Measurements from ENCODE around the gene APOF. TPM values are rescaled to one million over a fixed set of nuclear protein-coding genes. Genes with fewer than 3 reads are reported as not detected.

The APOF gene, protein sequence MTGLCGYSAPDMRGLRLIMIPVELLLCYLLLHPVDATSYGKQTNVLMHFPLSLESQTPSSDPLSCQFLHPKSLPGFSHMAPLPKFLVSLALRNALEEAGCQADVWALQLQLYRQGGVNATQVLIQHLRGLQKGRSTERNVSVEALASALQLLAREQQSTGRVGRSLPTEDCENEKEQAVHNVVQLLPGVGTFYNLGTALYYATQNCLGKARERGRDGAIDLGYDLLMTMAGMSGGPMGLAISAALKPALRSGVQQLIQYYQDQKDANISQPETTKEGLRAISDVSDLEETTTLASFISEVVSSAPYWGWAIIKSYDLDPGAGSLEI
- not detected in 2 replicates for total RNA-seq

DNA sequence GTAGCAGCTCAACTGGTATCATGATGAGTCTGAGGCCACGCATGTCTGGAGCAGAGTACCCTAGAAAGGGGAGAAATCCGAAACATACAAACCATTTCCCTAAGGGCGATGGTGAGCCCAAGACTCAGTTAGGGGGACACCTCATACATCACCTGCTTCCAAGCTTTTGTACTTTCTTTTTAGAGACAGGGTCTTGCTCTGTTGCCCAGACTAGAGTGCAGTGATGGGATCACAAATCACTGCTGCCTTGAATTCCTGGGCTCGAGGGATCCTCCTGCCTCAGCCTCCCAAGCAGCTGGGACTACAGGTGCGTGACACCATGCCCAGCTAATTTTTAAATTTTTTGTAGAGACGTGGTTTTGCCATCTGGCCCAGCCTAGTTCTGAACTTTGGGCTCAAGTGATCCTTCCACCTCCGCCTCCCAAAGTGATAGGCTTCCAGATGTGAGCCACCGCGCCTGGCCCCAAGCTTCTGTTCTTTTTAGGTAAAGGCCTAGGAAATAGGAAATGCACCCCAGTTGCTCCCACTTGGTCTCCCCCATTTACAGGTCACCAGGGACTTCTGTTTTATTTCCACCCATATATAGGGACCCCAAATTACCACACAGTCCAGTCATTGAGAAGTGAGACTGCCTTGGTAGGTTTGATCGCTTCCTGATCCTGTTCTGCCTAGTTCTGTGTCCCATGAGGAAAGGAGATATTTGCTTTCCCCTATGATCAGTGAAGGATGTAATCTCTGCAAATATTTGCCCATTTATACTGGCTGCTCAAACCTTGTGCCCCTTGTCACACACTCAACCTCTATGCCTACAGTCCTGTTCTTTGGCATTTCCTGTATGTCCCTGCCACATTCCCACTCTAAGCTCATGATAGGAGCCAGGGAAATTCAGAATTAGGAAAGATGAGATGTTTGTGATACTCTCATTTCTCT, at the start of gene APOF:
TSS of gene APOF (minus strand) at position 728 of the 930 bp plus-strand sequence. CDS start at position 616, 112 bp downstream.

GRCh38 chr12:56359851-56360767, 2.5 kb downstream of the APOF start, which contains the start of gene STAT2:
TSS of gene STAT2 (minus strand) at chr12:56360107. CDS start at chr12:56356571, 3,536 bp downstream.

DNA sequence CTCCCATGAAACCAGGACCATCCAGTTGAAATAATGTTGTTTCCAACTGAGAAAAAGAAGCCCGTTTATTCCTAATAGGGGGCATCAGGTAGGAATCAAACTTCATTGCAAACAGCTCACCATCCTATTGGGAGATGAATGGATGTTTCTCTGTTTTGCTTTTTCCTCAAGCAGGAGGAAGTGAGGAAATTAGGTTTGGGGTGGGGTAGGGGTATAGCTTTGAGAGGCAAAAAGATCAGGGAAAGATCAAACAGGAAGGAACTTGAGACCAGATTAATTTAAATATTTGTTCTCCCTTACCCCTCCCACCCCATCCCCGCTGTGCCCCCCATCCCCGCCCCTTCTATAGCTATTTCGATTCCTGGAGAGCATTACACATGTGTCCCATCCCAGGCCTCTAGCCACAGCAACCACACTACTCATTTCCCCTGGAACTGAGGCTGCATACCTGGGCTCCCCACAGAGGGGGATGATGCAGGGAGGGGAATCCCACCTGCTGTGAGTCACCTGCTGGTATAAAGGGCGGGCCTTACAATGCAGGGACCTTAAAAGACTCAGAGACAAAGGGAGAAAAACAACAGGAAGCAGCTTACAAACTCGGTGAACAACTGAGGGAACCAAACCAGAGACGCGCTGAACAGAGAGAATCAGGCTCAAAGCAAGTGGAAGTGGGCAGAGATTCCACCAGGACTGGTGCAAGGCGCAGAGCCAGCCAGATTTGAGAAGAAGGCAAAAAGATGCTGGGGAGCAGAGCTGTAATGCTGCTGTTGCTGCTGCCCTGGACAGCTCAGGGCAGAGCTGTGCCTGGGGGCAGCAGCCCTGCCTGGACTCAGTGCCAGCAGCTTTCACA, 24.1 kb downstream of the APOF start, which contains the start of gene IL23A:
TSS of gene IL23A (plus strand) at position 577 of the 850 bp plus-strand sequence. CDS start at position 738, 161 bp downstream.

GRCh38 chr12:56333679-56334489, 28.8 kb downstream of the APOF start, which contains the start of gene PAN2:
TSS of gene PAN2 (minus strand) at chr12:56334000. CDS start at chr12:56333094, 906 bp downstream.

DNA sequence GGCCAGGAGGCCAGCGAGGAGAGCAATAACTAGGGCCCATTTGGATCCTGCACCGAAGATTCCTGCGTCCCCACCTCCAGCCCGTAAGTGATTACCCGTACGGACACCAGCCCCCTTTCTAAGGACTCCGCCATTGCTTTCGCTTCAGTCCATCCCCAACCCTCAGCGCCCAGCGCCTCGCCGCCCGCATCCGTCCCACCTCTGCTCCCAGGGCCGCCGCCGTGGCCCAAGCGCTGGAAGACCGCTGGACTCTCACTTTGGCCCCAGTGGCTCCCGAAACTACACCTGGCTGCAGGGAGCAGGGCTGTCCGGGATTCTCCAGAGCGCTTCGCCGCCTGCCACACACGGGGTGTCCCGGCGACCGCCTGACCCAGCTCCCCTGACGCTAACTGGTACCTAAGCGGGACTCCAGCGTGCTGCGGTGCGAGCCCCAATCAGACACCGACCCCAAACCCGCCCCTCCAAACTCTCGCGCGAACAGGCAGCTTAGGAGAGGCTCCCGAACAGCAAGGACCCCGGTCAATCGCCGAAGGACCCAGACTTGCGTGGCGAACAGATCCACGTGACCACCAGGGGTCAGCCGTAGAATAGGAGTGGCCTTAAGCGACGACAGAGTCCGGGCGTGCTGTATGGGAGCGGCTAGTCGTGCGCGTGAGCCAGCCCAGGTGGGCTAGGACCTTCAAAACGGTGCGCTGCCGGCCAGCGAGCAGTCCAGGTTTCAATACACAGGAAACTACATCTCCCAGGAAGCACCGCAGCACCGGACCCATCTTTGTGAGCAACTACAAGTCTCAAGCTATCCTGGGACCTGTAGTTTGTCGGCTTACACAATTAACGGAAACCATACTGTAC, 46.8 kb downstream of the APOF start, which contains the start of gene CNPY2:
TSS of gene CNPY2 (minus strand) at position 367 of the 852 bp plus-strand sequence. CDS start 771 bp downstream, outside the sequence.

Other genes with a start within 250 kb of the APOF start
- 4,093 and 5,143 TPM in 2 replicates for gene RPL41, start 246.2 kb downstream of the APOF start, total RNA-seq
- gene ZC3H10, start 244.6 kb downstream of the APOF start, total RNA-seq = 0.62 and 3.8 TPM in 2 replicates
- 176 and 198 TPM in 2 replicates for gene ESYT1, start 234.6 kb downstream of the APOF start, total RNA-seq
- gene MYL6B, start 210.3 kb downstream of the APOF start, total RNA-seq = 41.4 and 72.2 TPM in 2 replicates
- 1,992 and 2,124 TPM in 2 replicates for gene MYL6, start 204.5 kb downstream of the APOF start, total RNA-seq
- 18.7 and 24.4 TPM in 2 replicates for gene SMARCC2, start 173.4 kb downstream of the APOF start, total RNA-seq
- gene RNF41, start 140.9 kb downstream of the APOF start, total RNA-seq = 37.4 and 58.7 TPM in 2 replicates
- 33.0 and 54.3 TPM in 2 replicates for gene NABP2, start 138.5 kb downstream of the APOF start, total RNA-seq
- gene SLC39A5, start 132.8 kb downstream of the APOF start, total RNA-seq = not detected in 2 replicates
- gene ANKRD52, start 104.5 kb downstream of the APOF start, total RNA-seq = 11.9 and 14.2 TPM in 2 replicates
- gene COQ10A, start 95.9 kb downstream of the APOF start, total RNA-seq = 4.8 TPM in 2 replicates
- 106 and 130 TPM in 2 replicates for gene CS, start 62.5 kb downstream of the APOF start, total RNA-seq
- gene CNPY2, start 46.9 kb downstream of the APOF start, total RNA-seq = 85.5 and 113 TPM in 2 replicates
- 9.7 and 17.5 TPM in 2 replicates for gene PAN2, start 28.9 kb downstream of the APOF start, total RNA-seq
- gene IL23A, start 24.0 kb downstream of the APOF start, total RNA-seq = 2.7 and 5.5 TPM in 2 replicates
- gene STAT2, start 2.8 kb downstream of the APOF start, total RNA-seq = 40.0 and 64.2 TPM in 2 replicates
- 9.2 and 23.6 TPM in 2 replicates for gene TIMELESS, start 86.6 kb upstream of the APOF start, total RNA-seq
- not detected in 2 replicates for gene MIP, start 91.8 kb upstream of the APOF start, total RNA-seq
- 1.1 and 1.7 TPM in 2 replicates for gene SPRYD4, start 105.7 kb upstream of the APOF start, total RNA-seq
- gene GLS2, start 125.3 kb upstream of the APOF start, total RNA-seq = 0.86 and 2.1 TPM in 2 replicates
- 16.9 and 18.7 TPM in 2 replicates for gene RBMS2, start 159.0 kb upstream of the APOF start, total RNA-seq